Right lung (tissue), 10 donors: Measurements from ENCODE around the gene OR11H6. TPM values are rescaled to one million over a fixed set of nuclear protein-coding genes. Genes with fewer than 3 reads are reported as not detected.
"Not testable (repeated sequence)": the region's sequence is repeated elsewhere in the genome, so short reads cannot be mapped to it uniquely, and the experiment has no call there.

Experiments
- DNase-seq, 2 donors: peaks; one replicate each; pipeline ENCODE4 v3.0.0-alpha.2; 2013
- long read RNA-seq, 8 donors: transcript quantifications; one replicate each; lab custom pipeline, GENCODE V29; 2026
- polyA plus RNA-seq, 5 donors: library from polyadenylated mRNA; unstranded; fragments of 120-200 nt; gene quantifications; one replicate each; pipeline versions ENCODE4 v1.2.1 to v1.2.3, GENCODE V29; 2013; ENCODE audit warnings: inconsistent platforms in 1 of 5, low replicate concordance in 1 of 5; ENCODE audit not compliant: insufficient read length in 5 of 5, insufficient read depth in 1 of 5

Gene OR11H6
- not detected for polyA plus RNA-seq
- long read RNA-seq, donor 1 = 0 reads
- long read RNA-seq, donor 2 = 0 reads
- long read RNA-seq, donor 3 = 0 reads
- long read RNA-seq, donor 4 = 0 reads
- long read RNA-seq, donor 5 = 0 reads
- long read RNA-seq, donor 6 = 0 reads
- long read RNA-seq, donor 7 = 0 reads
- long read RNA-seq, donor 8 = 0 reads

DNA sequence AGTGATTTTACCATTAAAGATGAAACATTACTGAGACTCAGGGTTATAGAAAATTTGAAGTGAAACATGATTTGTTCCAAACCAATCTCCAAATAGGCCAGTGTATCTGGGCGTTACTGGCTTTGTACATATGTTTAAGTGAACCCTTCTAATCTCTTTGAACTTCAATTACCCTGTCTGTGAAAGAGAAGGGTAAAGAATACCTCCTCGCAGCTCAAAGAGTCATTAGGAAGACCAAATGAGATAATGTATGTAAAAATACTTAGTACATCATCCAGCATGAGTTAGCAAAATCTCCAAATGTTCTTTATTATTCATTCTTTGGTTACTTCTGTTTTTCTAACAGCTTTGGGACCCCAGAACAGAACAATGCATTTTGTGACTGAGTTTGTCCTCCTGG, at the start of gene OR11H6:
OR11H6 (plus strand) TSS at position 301 of the 400 bp plus-strand sequence; CDS start at position 301, 0 bp downstream.
- DNase-seq = no peak

DNA sequence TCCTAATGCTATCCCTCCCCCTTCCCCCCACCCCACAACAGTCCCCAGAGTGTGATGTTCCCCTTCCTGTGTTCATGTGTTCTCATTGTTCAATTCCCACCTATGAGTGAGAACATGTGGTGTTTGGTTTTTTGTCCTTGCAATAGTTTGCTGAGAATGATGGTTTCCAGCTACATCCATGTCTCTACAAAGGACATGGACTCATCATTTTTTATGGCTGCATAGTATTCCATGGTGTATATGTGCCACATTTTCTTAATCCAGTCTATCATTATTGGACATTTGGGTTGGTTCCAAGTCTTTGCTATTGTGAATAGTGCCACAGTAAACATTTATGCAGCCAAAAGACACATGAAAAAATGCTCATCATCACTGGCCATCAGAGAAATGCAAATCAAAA, 49.3 kb upstream of the OR11H6 start:
- not testable (repeated sequence) for DNase-seq

GRCh38 chr14:20176330-20176729, 47.2 kb upstream of the OR11H6 start:
- DNase-seq = no peak

DNA sequence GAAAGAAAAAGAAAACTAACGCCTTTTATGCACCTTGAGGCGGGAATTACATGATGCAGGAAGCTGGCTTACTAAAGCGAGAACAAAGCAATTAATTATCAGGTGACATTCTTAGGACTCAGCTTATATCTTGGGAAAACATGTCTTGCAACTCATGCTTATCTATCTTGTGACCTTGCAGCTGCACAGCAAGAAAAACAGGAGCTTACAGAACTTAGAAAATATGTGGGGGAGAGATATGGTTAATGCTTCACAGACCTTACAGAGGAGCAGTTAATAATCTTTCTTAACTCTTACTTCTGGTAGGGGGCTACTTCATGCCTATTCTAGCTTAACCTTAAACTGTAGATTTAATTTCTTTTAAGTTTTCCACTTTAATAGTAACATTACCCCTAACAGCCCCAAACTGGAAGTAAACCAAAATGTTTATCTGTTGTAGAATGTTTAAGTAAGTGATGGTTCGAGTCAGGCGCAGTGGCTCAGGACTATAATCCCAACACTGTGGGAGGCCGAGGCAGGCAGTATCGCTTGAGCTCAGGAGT, 46.0 kb upstream of the OR11H6 start:
- no peak for DNase-seq

DNA sequence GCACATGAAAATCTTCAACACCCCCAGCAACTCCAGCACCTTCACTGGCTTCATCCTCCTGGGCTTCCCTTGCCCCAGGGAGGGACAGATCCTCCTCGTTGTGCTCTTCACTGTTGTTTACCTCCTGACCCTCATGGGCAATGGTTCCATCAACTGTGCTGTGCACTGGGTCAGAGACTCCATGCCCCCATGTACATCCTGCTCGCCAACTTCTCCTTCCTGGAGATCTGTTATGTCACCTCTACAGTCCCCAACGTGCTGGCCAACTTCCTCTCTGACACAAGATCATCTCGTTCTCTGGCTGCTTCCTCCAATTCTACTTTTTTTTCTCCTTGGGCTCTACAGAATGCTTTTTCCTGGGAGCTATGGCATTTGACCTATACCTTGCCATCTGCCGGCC, 44.3 kb upstream of the OR11H6 start:
- DNase-seq = no peak

- DNase-seq = no peak
Measured at GRCh38 chr14:20179880-20180279, 43.6 kb upstream of the OR11H6 start.

DNA sequence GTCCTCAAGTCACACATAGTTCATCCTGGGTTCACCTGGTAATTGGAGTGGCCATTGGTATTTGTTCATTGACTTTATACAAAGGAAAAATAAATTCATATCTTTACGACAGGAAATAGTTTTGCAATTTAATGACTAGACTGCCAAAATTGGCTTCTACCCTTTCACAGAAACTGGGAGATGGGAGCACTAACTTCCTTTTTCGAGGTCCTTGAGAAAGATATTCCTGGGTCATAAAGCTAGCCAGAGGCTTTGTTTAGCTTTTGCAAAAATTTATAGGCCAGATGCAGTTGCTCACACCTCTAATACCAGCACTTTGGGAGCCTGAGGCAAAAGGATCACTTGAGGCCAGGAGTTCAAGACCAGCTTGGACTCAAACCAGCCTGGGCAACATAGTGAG, 43.0 kb upstream of the OR11H6 start:
- no peak for DNase-seq

- DNase-seq = no peak
Measured at GRCh38 chr14:20184181-20184580, 39.3 kb upstream of the OR11H6 start.

- DNase-seq = no peak
Measured at GRCh38 chr14:20190596-20190995, 32.9 kb upstream of the OR11H6 start, which contains the start of gene OR11G2. OR11G2 (plus strand) TSS chr14:20190896; CDS start chr14:20197438, 6,542 bp downstream.

GRCh38 chr14:20191396-20191795, 32.1 kb upstream of the OR11H6 start:
- DNase-seq = no peak

GRCh38 chr14:20194101-20194500, 29.4 kb upstream of the OR11H6 start:
- DNase-seq = no peak

- DNase-seq = not testable (repeated sequence)
Measured at GRCh38 chr14:20195170-20195569, 28.3 kb upstream of the OR11H6 start.

- no peak for DNase-seq
Measured at GRCh38 chr14:20195911-20196310, 27.6 kb upstream of the OR11H6 start.

- DNase-seq = no peak
Measured at GRCh38 chr14:20197459-20197858, 26.1 kb upstream of the OR11H6 start.

GRCh38 chr14:20198991-20199390, 24.5 kb upstream of the OR11H6 start:
- no peak for DNase-seq

DNA sequence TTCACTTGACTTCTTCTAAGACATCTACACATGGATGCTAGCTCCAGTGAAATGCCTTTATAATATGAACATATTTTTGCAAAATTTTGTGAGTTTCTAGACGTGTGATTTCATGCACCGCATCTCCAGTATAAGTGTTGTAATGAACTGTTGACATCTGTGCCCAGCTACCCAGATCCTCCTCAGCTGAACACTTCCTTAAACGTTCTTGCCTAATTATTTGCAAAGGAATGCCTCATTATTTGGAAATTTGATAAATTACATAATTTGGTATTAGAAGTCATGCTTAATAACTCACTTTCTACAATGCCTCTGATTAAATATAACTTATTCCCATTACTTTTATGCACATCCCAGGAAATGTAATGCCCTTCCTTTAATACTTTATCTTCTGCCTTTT, 18.8 kb upstream of the OR11H6 start:
- no peak for DNase-seq

DNA sequence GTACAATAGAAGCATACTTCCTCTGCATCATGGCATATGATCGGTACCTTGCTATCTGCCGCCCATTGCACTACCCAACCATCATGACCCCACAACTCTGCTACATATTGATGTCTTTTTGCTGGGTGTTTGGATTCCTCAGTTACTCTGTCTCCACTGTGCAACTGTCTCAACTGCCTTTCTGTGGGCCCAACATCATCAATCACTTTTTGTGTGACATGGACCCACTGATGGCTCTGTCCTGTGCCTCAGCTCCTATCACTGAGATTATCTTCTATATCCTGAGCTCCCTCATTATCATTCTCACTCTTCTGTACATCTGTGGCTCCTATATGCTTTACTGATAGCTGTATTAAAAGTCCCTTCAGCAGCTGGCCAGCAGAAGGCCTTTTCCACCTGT, 13.9 kb upstream of the OR11H6 start:
- DNase-seq = no peak

DNA sequence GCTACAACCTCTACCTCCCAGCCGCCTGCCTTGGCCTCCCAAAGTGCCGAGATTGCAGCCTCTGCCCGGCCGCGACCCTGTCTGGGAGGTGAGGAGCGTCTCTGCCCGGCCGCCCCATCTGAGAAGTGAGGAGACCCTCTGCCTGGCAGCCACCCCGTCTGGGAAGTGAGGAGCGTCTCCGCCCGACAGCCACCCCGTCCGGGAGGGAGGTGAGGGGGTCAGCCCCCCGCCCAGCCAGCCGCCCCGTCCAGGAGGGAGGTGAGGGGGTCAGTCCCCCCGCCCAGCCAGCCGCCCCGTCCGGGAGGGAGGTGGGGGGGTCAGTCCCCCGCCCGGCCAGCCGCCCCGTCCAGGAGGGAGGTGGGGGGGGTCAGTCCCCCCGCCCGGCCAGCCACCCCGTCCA, 11.1 kb upstream of the OR11H6 start:
- DNase-seq = not testable (repeated sequence)

GRCh38 chr14:20215196-20215595, 8.3 kb upstream of the OR11H6 start:
- DNase-seq = no peak

DNA sequence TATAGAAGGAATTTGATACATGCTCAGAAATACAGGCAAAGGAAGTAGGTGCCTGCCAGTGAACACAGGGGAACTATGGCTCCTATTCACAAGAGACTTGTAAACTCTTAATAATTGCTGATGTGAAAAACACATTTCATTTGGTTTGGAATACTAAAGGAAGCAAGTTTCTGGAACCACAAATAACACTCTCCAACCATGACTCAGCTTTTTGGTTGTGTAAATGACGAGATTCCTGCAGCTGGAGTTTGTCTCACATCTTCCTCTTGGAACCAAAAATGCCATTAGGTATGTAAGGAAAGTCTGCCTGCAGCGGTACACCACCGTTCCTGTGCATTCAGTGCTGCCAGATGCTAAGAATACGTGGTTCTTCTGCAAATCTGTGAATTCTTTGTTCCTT, 4.5 kb upstream of the OR11H6 start:
- DNase-seq = no peak

DNA sequence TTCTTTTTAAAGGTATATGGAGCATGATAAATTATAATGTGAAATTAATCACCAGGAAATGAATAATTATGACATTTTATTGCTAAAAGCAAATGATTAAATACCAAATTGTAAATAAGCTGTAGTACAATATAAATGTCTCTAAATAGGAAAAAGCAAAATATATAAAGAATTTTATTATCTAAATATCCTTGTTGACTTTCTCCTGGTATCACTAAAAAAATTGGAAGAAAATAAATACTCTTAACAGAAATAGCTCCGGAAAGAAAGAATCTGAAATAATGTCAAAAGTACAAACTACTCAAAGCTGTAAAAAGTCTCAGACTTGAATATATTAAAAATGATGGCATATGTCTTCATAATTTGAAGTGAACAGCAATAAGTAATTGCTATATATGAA, 5.2 kb downstream of the OR11H6 start, which contains the start of gene OR11H7:
OR11H7 (plus strand) TSS at position 301 of the 400 bp plus-strand sequence.
- DNase-seq = no peak

GRCh38 chr14:20235415-20235814, 11.9 kb downstream of the OR11H6 start:
- DNase-seq = not testable (repeated sequence)

- no peak for DNase-seq
Measured at GRCh38 chr14:20247646-20248246, 24.2 kb downstream of the OR11H6 start.
